Kidney tubule cell (primary cell): ENCODE measurements around the gene TNFAIP2.
"Not testable (repeated sequence)": the region's sequence is repeated elsewhere in the genome, so short reads cannot be mapped to it uniquely, and the experiment has no call there.

ENCODE experiments used
- DNase-seq: peaks from one replicate; pipeline ENCODE4 v3.0.0-alpha.2; 2018; ENCODE audit warnings: low spot score

The TNFAIP2 gene

GRCh38 chr14:103107455-103107854 is 15.8 kb upstream of the TNFAIP2 start:
- no peak for DNase-seq

DNA sequence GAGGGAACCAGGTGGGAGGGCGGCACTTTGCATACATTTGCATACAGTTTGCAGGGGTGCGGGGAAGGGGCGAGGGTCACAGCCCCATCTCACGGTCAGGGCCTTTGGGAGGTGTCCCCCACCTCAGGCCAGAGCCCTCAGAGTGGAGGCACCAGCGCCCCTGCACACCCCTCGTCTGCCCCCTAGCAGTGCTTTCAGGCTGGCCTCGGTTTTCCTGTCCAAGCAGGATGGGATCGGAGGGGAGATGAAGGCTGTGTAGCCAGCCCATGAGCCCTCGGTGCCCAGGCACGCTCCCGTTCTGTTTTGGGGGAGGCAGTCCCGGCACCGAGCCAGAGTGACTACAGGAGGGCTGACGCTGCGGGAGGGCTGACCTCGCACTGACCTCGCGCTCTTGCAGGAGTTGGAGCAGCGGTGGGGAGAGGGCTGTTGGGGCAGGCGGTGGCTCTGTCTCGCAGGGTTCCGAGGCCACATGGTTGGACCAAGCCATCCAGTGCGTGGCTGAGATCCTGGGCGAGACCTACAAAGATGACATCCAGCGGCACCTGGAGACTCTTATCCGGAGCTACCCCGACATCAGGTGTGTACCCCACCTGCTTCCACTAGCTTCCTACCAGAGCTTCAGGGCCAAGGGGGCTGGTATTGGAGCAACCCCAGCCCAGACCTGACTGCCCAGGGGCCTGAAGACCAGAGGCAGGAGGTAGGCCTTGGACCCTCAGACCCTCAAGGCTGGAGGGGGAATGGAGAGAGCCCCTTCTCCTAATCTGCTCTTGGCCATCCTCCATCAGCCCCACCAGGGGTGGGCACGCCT is 15.1 kb upstream of the TNFAIP2 start:
- DNase-seq = peak; percentile 64

- DNase-seq = peak; percentile 88
Observed at GRCh38 chr14:103108749-103109207, 14.5 kb upstream of the TNFAIP2 start.

DNA sequence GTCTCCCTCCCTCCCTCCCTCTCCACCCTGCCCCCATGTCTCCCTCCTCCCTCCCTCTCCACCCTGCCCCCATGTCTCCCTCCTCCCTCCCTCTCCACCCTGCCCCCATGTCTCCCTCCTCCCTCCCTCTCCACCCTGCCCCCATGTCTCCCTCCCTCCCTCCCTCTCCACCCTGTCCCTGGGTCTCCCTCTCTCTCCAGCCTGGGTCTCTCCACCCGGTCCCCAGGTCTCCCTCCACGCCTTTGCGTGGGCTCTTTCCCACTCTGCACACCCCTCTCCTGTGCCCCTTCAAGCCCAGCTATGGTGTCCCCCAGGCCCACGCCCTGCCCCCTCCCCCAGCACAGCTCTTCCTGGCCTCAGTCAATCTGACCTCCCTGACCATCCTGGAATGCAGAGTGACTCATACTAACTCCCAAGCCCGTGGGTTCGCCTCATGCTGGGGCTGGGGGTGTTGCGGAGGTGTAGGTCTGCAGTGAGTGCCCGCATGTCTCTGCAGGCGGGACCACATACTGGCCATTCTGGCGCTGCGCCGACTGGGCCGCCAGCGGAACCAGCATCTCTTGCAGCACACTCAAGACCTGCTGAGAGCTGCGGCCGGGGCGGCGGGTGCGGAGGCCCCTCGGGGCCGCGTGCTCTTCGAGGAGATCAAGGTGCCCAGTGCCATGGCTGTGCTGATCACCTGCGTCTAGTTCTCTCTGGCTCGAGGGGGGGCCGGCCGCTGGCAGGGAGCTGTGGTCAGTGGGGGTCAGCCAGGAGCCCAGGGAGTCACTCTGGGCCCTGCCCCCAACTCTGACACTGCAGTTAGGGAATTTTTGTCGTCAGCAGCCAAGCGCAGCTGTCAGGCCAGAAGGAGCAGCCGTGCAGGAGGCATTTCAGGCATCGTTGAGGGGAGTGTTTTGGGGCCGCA is 13.5 kb upstream of the TNFAIP2 start:
- DNase-seq = peak; percentile 96

DNA sequence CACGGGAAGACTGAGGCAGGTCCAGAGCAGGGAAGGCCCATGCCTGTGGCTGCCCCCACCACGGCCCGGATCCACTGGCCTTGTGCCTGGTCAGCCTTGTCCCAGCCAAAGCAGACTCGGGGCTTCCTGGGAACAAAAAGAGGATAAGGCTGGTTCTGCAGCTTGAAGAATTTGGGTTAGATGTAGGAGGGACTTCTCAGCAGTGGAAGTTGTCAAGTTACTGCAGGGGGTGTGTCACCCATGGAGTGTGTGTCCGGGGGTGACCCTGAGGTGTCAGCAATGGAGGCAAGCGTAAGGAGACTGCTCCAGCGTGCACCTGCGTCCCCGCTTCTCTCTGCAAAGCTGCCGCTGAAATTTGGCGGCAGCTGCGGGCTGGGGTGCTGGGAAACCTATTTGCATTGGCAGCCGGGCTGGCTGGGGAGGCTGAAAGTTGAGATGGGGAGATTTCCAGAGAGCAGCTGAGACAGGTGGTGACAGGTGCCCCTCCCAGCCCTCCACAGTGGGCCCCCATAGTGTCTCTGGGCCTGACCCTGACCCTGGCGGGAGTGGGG is 12.5 kb upstream of the TNFAIP2 start:
- DNase-seq = peak; percentile 46

DNA sequence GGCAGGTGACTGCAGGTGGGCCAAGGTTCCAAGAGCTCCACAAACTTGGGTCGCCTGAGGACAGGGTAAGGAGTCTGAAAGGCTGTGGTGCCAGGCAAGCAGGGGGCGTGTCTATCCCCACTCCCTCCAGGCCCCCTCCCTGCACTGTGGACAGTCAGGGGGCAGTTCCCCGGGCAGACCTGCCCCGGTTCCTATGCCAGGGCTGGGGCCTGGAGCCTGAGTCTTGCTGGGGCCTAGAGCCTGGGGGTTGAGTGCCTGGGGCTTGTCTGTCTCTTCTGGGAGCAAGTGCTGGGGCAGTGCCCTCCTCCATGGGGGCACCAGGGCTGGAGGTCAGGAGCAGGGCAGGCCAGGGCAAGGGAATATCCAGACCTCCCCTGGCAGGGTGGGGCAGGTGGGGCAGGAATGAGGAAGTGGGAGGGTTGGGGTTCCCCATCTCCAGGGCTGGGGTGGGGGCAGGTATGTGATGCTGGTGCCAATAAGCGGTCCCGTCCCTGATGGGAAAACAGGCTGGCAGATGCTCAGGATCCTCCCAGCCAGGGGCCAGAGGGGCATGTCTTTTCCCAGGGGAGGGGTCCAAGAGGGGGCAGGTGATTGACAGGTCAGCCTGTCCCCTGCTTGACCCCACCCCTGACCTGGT is 11.9 kb upstream of the TNFAIP2 start:
- DNase-seq = peak; percentile 74

DNA sequence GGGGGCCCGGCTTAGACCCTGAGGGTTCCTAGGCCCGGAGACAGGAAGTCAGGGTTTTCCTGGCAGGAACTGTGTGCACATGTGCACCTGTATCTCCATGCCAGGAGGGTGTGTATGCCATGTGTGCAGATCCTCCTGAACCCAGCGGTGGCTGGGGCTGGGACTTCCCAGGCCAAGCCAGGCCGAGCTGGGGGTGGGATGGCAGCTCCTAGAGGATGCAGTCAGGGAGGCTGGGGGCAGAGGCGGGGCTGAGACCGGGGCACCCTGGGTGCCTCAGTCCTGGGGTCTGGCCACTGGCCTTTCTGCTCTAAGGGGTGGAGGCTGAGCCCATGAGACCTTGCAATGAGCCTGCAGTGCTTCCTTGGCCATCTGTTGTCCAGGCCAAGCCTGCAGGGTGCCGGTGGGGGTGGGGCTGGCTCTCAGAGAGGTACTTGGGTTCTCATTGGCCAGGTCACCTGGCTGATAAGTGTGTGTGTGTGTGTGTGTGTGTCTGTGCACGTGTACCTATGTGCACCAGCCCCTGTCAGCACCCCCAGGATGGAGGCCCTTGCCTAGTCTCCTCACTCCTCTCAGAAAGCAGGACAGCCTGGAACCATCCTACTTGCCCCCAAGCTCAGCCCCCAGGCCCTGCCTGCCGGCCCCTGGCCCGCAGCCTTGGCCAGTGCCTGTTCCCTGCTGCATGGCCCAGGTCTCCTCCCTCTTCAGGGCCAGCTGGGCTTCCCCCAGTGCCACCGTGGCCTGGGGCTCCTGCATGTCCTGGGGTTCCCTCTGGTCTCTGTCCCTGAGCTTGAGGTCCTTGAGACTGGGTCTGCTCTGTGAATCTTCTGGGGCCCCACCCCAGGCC is 10.6 kb upstream of the TNFAIP2 start:
- DNase-seq = no peak

GRCh38 chr14:103113303-103113702 is 10.0 kb upstream of the TNFAIP2 start:
- no peak for DNase-seq

DNA sequence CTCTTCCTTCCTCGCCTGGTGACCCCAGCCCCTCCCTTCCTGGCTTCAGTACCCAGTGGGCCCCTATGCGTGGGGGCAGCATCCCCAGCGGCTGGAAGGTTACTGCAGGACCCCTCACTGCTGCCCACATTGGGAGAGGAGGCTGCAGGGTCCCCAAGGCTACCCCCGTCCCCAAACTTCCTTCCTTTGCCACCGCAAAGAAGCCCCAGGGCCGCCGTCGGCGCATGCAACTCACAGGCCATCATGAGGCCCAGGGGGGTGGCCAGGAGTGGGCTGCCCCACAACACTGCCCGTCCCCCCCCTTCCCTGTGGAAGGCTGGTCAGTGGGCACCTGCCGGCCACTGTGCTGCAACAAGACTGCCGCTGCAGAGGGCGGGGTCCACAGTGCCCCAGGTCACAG is 9.5 kb upstream of the TNFAIP2 start:
- DNase-seq = no peak

GRCh38 chr14:103115086-103115679 is 8.1 kb upstream of the TNFAIP2 start:
- DNase-seq = peak; percentile 54

DNA sequence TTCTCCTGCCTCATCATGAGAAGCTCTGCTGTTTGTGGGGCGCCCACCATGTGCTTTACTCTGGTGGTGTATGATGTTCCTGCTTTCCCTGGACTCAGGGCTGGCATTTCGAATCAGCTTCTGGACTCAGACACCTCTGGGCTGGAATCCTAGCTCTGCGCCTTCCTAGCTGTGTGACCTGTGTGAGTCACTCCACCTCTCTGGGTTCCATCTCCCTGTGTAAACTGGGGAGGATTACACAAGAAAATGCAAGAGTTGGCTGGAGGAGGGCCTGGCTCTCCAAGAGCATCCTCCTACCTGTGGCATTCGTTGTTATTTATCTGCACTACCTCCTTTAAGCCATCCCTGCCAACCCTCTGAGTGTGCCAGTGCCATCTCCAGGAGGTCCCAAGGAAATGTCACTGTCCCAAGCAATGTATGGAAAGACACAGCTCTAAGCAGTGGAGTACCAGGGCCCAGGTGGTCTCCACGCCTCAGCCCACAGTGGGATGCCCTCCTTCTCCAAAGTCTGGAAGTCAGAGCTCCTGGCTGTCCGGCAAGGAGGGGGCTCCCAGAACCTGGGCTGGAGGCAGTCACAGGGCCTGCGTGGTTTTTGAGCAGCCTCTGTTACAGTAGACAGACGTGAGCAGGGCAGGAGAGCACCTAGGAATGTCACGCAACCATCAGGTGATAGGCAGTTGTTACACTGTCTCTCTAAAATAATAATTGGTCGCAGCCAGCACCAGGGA is 7.3 kb upstream of the TNFAIP2 start:
- peak; percentile 62 for DNase-seq

GRCh38 chr14:103116636-103117035 is 6.6 kb upstream of the TNFAIP2 start:
- no peak for DNase-seq

GRCh38 chr14:103117499-103117898 is 5.8 kb upstream of the TNFAIP2 start:
- DNase-seq = not testable (repeated sequence)

DNA sequence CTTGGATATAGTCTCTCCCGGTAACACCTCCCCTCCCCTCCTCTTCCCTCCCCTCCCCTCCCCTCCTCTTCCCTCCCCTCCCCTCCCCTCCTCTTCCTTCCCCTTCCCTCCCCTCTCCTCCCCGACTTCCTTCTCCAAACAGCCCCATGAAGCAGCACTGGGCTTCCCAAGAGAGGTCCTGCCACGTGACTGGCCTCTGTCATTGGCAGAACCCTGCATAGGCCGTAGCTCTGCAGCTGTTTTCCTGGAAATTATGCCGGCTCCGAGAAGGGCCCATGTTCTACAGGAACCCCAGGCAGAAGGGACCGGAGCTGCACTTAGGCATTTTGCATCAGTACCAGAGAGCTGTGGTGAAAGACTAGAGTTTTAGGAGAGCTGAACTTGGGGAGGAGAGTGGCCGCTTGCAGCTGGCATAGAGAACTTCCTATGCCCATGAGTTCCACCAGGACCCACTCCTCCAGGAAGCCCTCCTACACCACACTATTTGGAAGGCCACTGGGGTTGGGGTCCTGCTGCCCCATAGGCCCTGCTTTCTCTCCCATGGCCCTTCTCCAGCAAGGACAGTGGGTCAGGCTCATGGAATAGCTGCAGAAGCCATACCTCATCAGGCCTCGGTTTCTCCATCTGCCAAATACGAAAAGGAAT is 5.1 kb upstream of the TNFAIP2 start:
- peak; percentile 54 for DNase-seq

- no peak for DNase-seq
Observed at GRCh38 chr14:103118663-103119404, 4.4 kb upstream of the TNFAIP2 start.

GRCh38 chr14:103119527-103119926 is 3.7 kb upstream of the TNFAIP2 start:
- not testable (repeated sequence) for DNase-seq

DNA sequence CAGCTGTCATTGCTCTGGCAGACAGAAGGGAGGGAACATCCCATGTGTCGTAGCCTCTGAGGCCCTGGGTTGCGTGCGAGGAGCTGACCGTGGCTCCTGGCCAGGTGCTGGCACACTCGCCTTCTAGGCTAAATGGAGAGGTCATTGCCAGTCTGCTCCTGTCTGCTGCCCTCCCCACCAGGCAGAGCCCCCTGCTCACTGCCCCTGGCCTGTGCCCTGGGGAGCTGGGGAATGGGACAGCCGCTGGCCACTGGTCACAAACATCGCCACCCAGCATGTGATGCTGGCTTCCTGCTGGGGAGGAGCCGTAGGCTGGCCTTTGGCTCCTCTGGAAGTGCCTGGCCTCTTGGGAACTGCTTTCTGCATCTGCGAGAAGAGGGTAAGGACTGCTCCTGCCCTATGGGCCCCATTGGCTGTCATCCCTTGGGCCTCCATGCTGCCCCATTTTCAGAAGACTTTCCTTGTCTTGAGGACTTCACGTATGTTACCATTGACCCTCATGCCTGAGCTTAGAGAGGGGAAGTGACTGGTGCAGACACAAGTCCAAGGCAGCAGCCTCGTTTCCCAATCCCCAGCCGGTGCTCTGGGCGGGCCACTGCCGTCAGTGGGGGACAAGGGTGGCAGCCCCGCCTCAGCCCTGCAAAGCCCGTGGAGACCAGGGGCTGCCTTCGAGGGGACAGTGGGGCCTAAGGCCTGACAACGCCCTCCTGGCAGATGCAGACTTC is 2.0 kb upstream of the TNFAIP2 start:
- DNase-seq = no peak
